B cell (primary cell): Measurements from ENCODE around the gene MSI1.

Experiments
- CTCF ChIP-seq: fragments of 200-600 bp; IDR thresholded peaks from one replicate; pipeline ENCODE4 v1.8.0; 2022; ENCODE audit warnings: antibody characterized with exemption, mild to moderate bottlenecking
- EZH2 ChIP-seq: IDR thresholded peaks from 2 replicates; pipeline ENCODE4 v1.6.1; 2012; ENCODE audit warnings: borderline replicate concordance, low read depth, mild to moderate bottlenecking, moderate library complexity, low read length; ENCODE audit not compliant: insufficient read depth, poor library complexity, severe bottlenecking

- TF ChIP-seq CTCF (no peak), EZH2 (no peak)
Measured at GRCh38 chr12:120357104-120357503, 11.9 kb downstream of the MSI1 start.
